DOHH2 (cell line): ENCODE measurements around the gene PAQR9.

ENCODE experiments used
- H3F3A ChIP-seq: fragments of 200-600 bp; sonication (generic), shearing (Covaris generic); 2 replicates; pipeline ENCODE4 v1.6.0; 2016; ENCODE audit warnings: antibody characterized with exemption, mild to moderate bottlenecking; ENCODE audit not compliant: control insufficient read depth, insufficient read depth
- H3K27ac ChIP-seq: fragments of 200-600 bp; sonication (generic); 2 replicates; pipeline ENCODE4 v1.5.1; 2014; ENCODE audit warnings: low read depth, mild to moderate bottlenecking, low read length, moderate library complexity
- H3K27me3 ChIP-seq: fragments of 200-600 bp; sonication (generic); 2 replicates; pipeline ENCODE4 v1.6.1; 2014; ENCODE audit warnings: mild to moderate bottlenecking, low read length, mixed read lengths; ENCODE audit not compliant: control insufficient read depth
- H3K36me3 ChIP-seq: fragments of 200-600 bp; sonication (generic); 2 replicates; pipeline ENCODE4 v1.6.1; 2014; ENCODE audit warnings: mild to moderate bottlenecking, low read length, moderate library complexity, mixed read lengths; ENCODE audit not compliant: control insufficient read depth
- H3K4me1 ChIP-seq: fragments of 200-600 bp; sonication (generic); 2 replicates; pipeline ENCODE4 v1.6.1; 2014; ENCODE audit warnings: mild to moderate bottlenecking, low read length, mixed read lengths; ENCODE audit not compliant: control insufficient read depth
- H3K4me2 ChIP-seq: fragments of 200-600 bp; sonication (generic); 2 replicates; pipeline ENCODE4 v1.6.0; 2014; ENCODE audit warnings: mild to moderate bottlenecking, low read length, moderate library complexity
- H3K4me3 ChIP-seq: fragments of 200-600 bp; sonication (generic); 2 replicates; pipeline ENCODE4 v1.5.1; 2014; ENCODE audit warnings: mild to moderate bottlenecking, low read length, mixed read lengths
- H3K79me2 ChIP-seq: fragments of 200-600 bp; sonication (generic); 2 replicates; pipeline ENCODE4 v1.6.1; 2014; ENCODE audit warnings: mild to moderate bottlenecking, low read length, mixed read lengths; ENCODE audit not compliant: control insufficient read depth
- H3K9me2 ChIP-seq: fragments of 200-600 bp; sonication (generic); replicated peaks from 2 replicates; pipeline ENCODE4 v1.6.1; 2014; ENCODE audit warnings: mild to moderate bottlenecking, low read length, mixed read lengths; ENCODE audit not compliant: control insufficient read depth
- H3K9me3 ChIP-seq: fragments of 200-600 bp; sonication (generic); 2 replicates; pipeline ENCODE4 v1.6.1; 2014; ENCODE audit warnings: antibody characterized with exemption, low read length, mixed read lengths; ENCODE audit not compliant: control insufficient read depth, insufficient read depth
- H4K20me1 ChIP-seq: fragments of 200-600 bp; sonication (generic); 2 replicates; pipeline ENCODE4 v1.6.0; 2014; ENCODE audit warnings: low read depth, mild to moderate bottlenecking, antibody characterized with exemption, low read length, moderate library complexity; ENCODE audit not compliant: control insufficient read depth, insufficient read depth
- EZH2phosphoT487 ChIP-seq: fragments of 200-600 bp; sonication (generic); IDR thresholded peaks from 2 replicates; pipeline ENCODE4 v1.6.1; 2017; ENCODE audit warnings: borderline replicate concordance, mild to moderate bottlenecking, antibody characterized with exemption, low read length, moderate library complexity, mixed read lengths
- TF ChIP-seq, protein P1 (sequence below): fragments of 200-600 bp; sonication (generic); IDR thresholded peaks from one replicate; pipeline ENCODE4 v1.5.1; 2014; ENCODE audit warnings: antibody characterized with exemption, mild to moderate bottlenecking, low read depth, low read length; ENCODE audit not compliant: poor library complexity, severe bottlenecking

PAQR9 gene

GRCh38 chr3:142972092-142972753, 8.7 kb upstream of the PAQR9 start:
- no peaks in the 10 kb centered on the region for H4K20me1 ChIP-seq
- H3K27me3 ChIP-seq: peaks cover 17% of the 10 kb centered on the region
- no peaks in the 10 kb centered on the region for H3K4me1 ChIP-seq
- H3K36me3 ChIP-seq: no peaks in the 10 kb centered on the region
- no peak overlapping the region for H3K4me2 ChIP-seq
- H3K27ac ChIP-seq: no peak overlapping the region
- H3K79me2 ChIP-seq: no peaks in the 10 kb centered on the region
- TF ChIP-seq, protein P1, sequence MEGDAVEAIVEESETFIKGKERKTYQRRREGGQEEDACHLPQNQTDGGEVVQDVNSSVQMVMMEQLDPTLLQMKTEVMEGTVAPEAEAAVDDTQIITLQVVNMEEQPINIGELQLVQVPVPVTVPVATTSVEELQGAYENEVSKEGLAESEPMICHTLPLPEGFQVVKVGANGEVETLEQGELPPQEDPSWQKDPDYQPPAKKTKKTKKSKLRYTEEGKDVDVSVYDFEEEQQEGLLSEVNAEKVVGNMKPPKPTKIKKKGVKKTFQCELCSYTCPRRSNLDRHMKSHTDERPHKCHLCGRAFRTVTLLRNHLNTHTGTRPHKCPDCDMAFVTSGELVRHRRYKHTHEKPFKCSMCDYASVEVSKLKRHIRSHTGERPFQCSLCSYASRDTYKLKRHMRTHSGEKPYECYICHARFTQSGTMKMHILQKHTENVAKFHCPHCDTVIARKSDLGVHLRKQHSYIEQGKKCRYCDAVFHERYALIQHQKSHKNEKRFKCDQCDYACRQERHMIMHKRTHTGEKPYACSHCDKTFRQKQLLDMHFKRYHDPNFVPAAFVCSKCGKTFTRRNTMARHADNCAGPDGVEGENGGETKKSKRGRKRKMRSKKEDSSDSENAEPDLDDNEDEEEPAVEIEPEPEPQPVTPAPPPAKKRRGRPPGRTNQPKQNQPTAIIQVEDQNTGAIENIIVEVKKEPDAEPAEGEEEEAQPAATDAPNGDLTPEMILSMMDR: no peak
- TF ChIP-seq EZH2phosphoT487: no peak
- no peaks in the 10 kb centered on the region for H3K9me2 ChIP-seq
- H3F3A ChIP-seq: no peaks in the 10 kb centered on the region
- no peaks in the 10 kb centered on the region for H3K9me3 ChIP-seq
- H3K4me3 ChIP-seq: no peak overlapping the region

DNA sequence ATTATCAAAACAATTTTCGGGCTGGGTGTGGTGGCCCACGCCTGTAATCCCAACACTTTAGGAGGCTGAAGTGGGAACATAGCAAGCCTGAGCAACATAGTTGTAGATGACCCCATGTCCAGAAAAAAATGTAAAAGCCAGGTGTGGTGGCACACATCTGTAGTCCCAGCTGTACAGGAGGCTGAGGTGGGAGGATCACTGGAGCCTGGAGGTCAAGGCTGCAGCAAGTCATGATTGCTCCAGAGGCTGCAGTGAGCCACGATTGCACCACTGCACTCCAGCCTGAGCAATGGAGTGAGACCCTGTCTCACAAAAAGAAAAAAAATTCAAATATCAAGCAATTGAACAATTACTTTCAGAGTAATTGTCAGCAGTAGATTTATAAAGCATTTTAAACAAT, 8.0 kb upstream of the PAQR9 start:
- H3F3A ChIP-seq: no peaks in the 10 kb centered on the region
- H3K79me2 ChIP-seq: no peaks in the 10 kb centered on the region
- TF ChIP-seq EZH2phosphoT487: no peak
- TF ChIP-seq, protein P1: no peak
- peaks cover 17% of the 10 kb centered on the region for H3K27me3 ChIP-seq
- no peaks in the 10 kb centered on the region for H3K9me3 ChIP-seq
- no peaks in the 10 kb centered on the region for H4K20me1 ChIP-seq
- H3K27ac ChIP-seq: no peak overlapping the region
- no peak overlapping the region for H3K4me2 ChIP-seq
- no peaks in the 10 kb centered on the region for H3K9me2 ChIP-seq
- H3K36me3 ChIP-seq: no peaks in the 10 kb centered on the region
- no peaks in the 10 kb centered on the region for H3K4me1 ChIP-seq
- no peak overlapping the region for H3K4me3 ChIP-seq

GRCh38 chr3:142968319-142969025, 5.0 kb upstream of the PAQR9 start:
- Histone ChIP-seq H3K79me2 (no peaks in the 10 kb centered on the region), H3K4me1 (no peaks in the 10 kb centered on the region), H3K4me2 (no peak overlapping the region), H3K9me2 (no peaks in the 10 kb centered on the region), H3K27ac (no peak overlapping the region), H3K27me3 (peaks cover 18% of the 10 kb centered on the region), H4K20me1 (no peaks in the 10 kb centered on the region), H3K4me3 (no peak overlapping the region), H3K9me3 (no peaks in the 10 kb centered on the region), H3F3A (no peaks in the 10 kb centered on the region), H3K36me3 (no peaks in the 10 kb centered on the region)
- TF ChIP-seq, protein P1: no peak
- no peak for TF ChIP-seq EZH2phosphoT487
